ENCODE data around the gene DCDC1.

DNA sequence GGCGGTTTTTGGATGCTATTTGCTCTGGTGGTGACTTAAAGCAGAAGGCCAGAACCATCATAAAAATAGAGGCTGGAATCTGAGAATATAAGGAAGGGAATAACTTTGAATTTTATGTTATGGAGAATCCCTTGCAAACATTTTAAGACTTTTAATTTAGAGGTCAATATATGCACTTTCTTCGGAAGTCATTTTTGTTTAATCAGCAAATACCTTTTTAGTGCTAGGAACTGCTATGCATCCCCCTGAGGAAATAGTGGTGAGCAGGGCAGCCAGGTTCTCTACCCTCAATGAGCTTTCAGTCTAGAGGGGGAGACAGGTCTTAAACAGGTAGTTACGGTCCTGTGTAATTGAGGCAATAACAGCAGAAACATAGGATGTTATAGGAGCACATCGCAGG is 516.9 kb downstream of the DCDC1 start:
- TF ChIP-seq CTCF (conservative IDR thresholded peaks at IDR 0.05): no peak
- TF ChIP-seq ZFX (IDR thresholded peaks at IDR 0.05): no peak

Measured in C4-2B (cell line).